T-cell (primary cell): ENCODE data around the gene GALNT14. TPM values are rescaled to one million over a fixed set of nuclear protein-coding genes. Genes with fewer than 3 reads are reported as not detected.
A peak's percentile ranks its signal among the peaks of the same experiment; 100 is the strongest.

ENCODE experiments used
- ATAC-seq, 4 experiments: fragments of 200-7000 bp in 3 of 4; fragments of 150-1000 bp in 1 of 4; cut with Tn5 transposase; replicated peaks in 1 of 4; 1 replicate in 3 of 4; 2 replicates in 1 of 4; pipeline ENCODE4 v1.10.0; 2021; ENCODE audit warnings: moderate library complexity in 3 of 4, mild to moderate bottlenecking in 2 of 4, moderate number of reproducible peaks in 1 of 4
- CTCF ChIA-PET, 2 donors: fragments of 300-600 bp; sonication (Branson Sonifier 250); formaldehyde crosslinking; loops; one replicate each; lab custom pipeline; 2022; ENCODE audit warnings: antibody characterized with exemption in 2 of 2; lab: Charles Lee
- POLR2A ChIA-PET, 2 donors: fragments of 300-600 bp; sonication (Branson Sonifier 250); formaldehyde crosslinking; loops; one replicate each; lab custom pipeline; 2022; ENCODE audit warnings: antibody characterized with exemption in 2 of 2; lab: Charles Lee
- DNase-seq, 35 experiments: peaks; one replicate each; pipeline versions ENCODE4 v3.0.0 to v3.0.0-alpha.2; 2013 to 2023
- H3K27ac ChIP-seq: one replicate; pipeline ENCODE4 v1.5.1; 2013; ENCODE audit warnings: low read length
- H3K27me3 ChIP-seq, 2 experiments: replicated peaks in 1 of 2; 1 replicate in 1 of 2; 2 replicates in 1 of 2; pipeline versions ENCODE4 v1.6.1 to v1.7.0; 2013; ENCODE audit warnings: low read length in 1 of 2, mixed read lengths in 1 of 2; ENCODE audit not compliant: control insufficient read depth in 2 of 2, insufficient read depth in 2 of 2; ENCODE audit errors: extremely low read depth in 1 of 2
- H3K36me3 ChIP-seq, 2 donors: 1 replicate in 1 of 2; 2 replicates in 1 of 2; pipeline versions ENCODE4 v1.6.1 to v1.7.0; 2013; ENCODE audit warnings: low read length in 1 of 2; ENCODE audit not compliant: control insufficient read depth in 2 of 2, insufficient read depth in 1 of 2; ENCODE audit errors: extremely low read depth in 1 of 2
- H3K4me1 ChIP-seq, 2 experiments: 1 replicate in 1 of 2; 2 replicates in 1 of 2; pipeline versions ENCODE4 v1.6.1 to v1.7.0; 2013; ENCODE audit warnings: low read length in 2 of 2, mixed read lengths in 1 of 2; ENCODE audit not compliant: insufficient read depth in 2 of 2, control insufficient read depth in 1 of 2; ENCODE audit errors: extremely low read depth in 1 of 2
- H3K4me3 ChIP-seq, 2 donors: 1 replicate in 1 of 2; 2 replicates in 1 of 2; pipeline versions ENCODE4 v1.5.1 to v1.7.0; 2013; ENCODE audit warnings: mild to moderate bottlenecking in 2 of 2, low read length in 1 of 2, moderate library complexity in 1 of 2; ENCODE audit not compliant: control insufficient read depth in 1 of 2; ENCODE audit errors: extremely low read depth in 1 of 2
- H3K9me3 ChIP-seq: 2 replicates; pipeline ENCODE4 v1.7.0; 2013
- H3K27ac Mint-ChIP-seq, 2 donors: one replicate each; pipeline ENCODE4 v1.8.0; 2020 to 2021; ENCODE audit warnings: mild to moderate bottlenecking in 2 of 2, mixed read lengths in 2 of 2
- H3K27me3 Mint-ChIP-seq, 2 donors: one replicate each; pipeline ENCODE4 v1.8.0; 2021 to 2022; ENCODE audit warnings: mixed read lengths in 2 of 2
- H3K36me3 Mint-ChIP-seq: one replicate; pipeline ENCODE4 v1.8.0; 2021; ENCODE audit warnings: mixed read lengths
- H3K4me1 Mint-ChIP-seq, 3 donors: one replicate each; pipeline ENCODE4 v1.8.0; 2020 to 2022; ENCODE audit warnings: mixed read lengths in 3 of 3, mild to moderate bottlenecking in 1 of 3
- H3K4me3 Mint-ChIP-seq, 3 donors: one replicate each; pipeline ENCODE4 v1.8.0; 2020 to 2022; ENCODE audit warnings: mild to moderate bottlenecking in 3 of 3, mixed read lengths in 3 of 3, moderate library complexity in 3 of 3
- H3K9me3 Mint-ChIP-seq, 3 donors: one replicate each; pipeline ENCODE4 v1.8.0; 2020 to 2022; ENCODE audit warnings: mixed read lengths in 3 of 3
- WGBS: methylation state at CpG from one replicate; pipeline ENCODE4 v1.1.5; 2013; ENCODE audit warnings: missing lambda C conversion rate; ENCODE audit not compliant: insufficient coverage; 5-methylcytosine and 5-hydroxymethylcytosine counted together
- total RNA-seq, 35 experiments: library from RNA in 6 of 35; stranded (reverse) in 6 of 35; fragments of 120-200 nt in 1 of 35; gene quantifications; one replicate each; pipeline versions ENCODE4 v1.2.1 to v1.2.4 and lab custom pipeline; 2013 to 2026

The GALNT14 gene
- total RNA-seq, 5 donors from 2014 or later (not counting 1 experiment from before 2014, with no cell fraction given): 0.29 to 0.38 TPM; not detected in 3

- H3K27me3 Mint-ChIP-seq: peaks cover 41 to 64% of the 10 kb centered on the region in 2 donors
- under 1% methylated on average over 71 of the region's 72 CpGs for WGBS
- peak overlapping the region; percentile 62 to 65 (median 62) for H3K4me3 Mint-ChIP-seq
- no peak for DNase-seq
- Histone ChIP-seq H3K4me1 (peaks cover 2 to 14% of the 10 kb centered on the region in 2 experiments), H3K36me3 (no peaks in the 10 kb centered on the region), H3K27ac (no peak overlapping the region), H3K27me3 (peaks cover 0 to 37% of the 10 kb centered on the region in 2 experiments), H3K4me3 (peak overlapping the region; percentile 34 to 78), H3K9me3 (no peaks in the 10 kb centered on the region)
- H3K27ac Mint-ChIP-seq: no peak overlapping the region
- ChIA-PET POLR2A (no interaction called here), CTCF (no interaction called here)
- ATAC-seq: no peak
- no peaks in the 10 kb centered on the region for H3K36me3 Mint-ChIP-seq
- H3K9me3 Mint-ChIP-seq: no peaks in the 10 kb centered on the region
- H3K4me1 Mint-ChIP-seq: peaks cover 10 to 11% (median 10%) of the 10 kb centered on the region in 3 donors
Observed at GRCh38 chr2:31137211-31138036, 816 bp downstream of the GALNT14 start.

GRCh38 chr2:31136732-31137131 lies 1.5 kb downstream of the GALNT14 start:
- Histone ChIP-seq H3K27ac (no peak overlapping the region), H3K4me3 (peak overlapping the region in 1 of 2 donors; percentile 78), H3K4me1 (peaks cover 2 to 14% of the 10 kb centered on the region in 2 experiments), H3K36me3 (no peaks in the 10 kb centered on the region), H3K27me3 (peaks cover 0 to 37% of the 10 kb centered on the region in 2 experiments), H3K9me3 (no peaks in the 10 kb centered on the region)
- Mint-ChIP-seq H3K4me3 (peak overlapping the region; percentile 62 to 65 (median 62)), H3K27me3 (peaks cover 42 to 65% of the 10 kb centered on the region in 2 donors), H3K9me3 (no peaks in the 10 kb centered on the region), H3K27ac (no peak overlapping the region), H3K36me3 (no peaks in the 10 kb centered on the region), H3K4me1 (peaks cover 10 to 11% (median 10%) of the 10 kb centered on the region in 3 donors)
- ChIA-PET POLR2A (no interaction called here), CTCF (no interaction called here)
- no peak for ATAC-seq
- WGBS: 35% methylated on average over 6 of the region's 10 CpGs
- DNase-seq: no peak

DNA sequence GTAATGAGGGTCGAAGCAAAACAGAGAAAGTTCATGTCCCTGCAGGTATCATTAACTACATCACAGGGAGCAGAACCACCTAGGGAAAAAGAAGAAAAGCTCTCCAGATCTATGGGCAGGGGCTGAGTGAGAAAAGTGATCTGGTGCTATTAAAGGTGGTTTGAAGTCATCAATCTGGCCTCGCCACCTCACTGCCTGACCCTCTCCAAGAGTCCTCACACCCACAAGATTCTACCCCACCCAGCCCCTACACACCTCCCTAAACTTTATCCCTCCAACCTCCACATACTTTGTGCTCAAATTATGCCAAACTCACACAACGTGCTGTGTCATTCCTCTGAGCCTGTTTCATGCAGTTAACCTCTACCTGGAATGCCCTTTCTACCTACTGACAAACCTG lies 2.2 kb downstream of the GALNT14 start:
- no peaks in the 10 kb centered on the region for H3K36me3 ChIP-seq
- ChIA-PET POLR2A (no interaction called here), CTCF (no interaction called here)
- Mint-ChIP-seq H3K27ac (no peak overlapping the region), H3K36me3 (no peaks in the 10 kb centered on the region), H3K27me3 (peaks cover 44 to 62% of the 10 kb centered on the region in 2 donors), H3K4me3 (peak overlapping the region in 1 of 3 donors; percentile 65), H3K4me1 (peaks cover 10 to 11% (median 10%) of the 10 kb centered on the region in 3 donors), H3K9me3 (no peaks in the 10 kb centered on the region)
- no peaks in the 10 kb centered on the region for H3K9me3 ChIP-seq
- H3K27ac ChIP-seq: no peak overlapping the region
- H3K4me1 ChIP-seq: peaks cover 2 to 14% of the 10 kb centered on the region in 2 experiments
- H3K27me3 ChIP-seq: peaks cover 0 to 37% of the 10 kb centered on the region in 2 experiments
- ATAC-seq (no peak), DNase-seq (no peak)
- no peak overlapping the region for H3K4me3 ChIP-seq
- 29% methylated on average over 1 of the region's 3 CpGs for WGBS

DNA sequence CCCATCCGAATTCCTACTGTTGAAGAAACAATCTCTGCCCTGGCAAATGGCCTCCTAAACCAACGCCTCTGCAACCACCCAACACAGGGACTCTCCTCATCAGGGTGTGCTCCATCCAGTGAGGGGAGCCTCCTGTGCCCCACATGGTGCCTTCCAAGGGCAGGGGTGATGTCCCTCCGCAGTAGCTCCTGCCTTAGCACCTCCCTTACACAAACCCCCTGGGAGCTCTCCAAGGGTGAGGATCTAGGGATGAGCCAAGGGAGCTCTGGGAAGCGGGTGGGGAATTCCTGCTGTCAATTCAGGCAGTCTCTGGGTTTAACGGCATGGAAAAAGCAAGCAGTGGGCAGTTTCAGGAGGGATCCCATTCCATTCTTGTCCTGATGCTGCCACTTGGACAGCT lies 3.8 kb downstream of the GALNT14 start:
- ATAC-seq: no peak
- no peaks in the 10 kb centered on the region for H3K9me3 ChIP-seq
- H3K27ac ChIP-seq: no peak overlapping the region
- H3K4me1 Mint-ChIP-seq: peaks cover 10 to 11% (median 10%) of the 10 kb centered on the region in 3 donors
- H3K36me3 ChIP-seq: no peaks in the 10 kb centered on the region
- H3K27me3 Mint-ChIP-seq: peaks cover 46 to 57% of the 10 kb centered on the region in 2 donors
- POLR2A ChIA-PET: no interaction called here
- H3K36me3 Mint-ChIP-seq: no peaks in the 10 kb centered on the region
- DNase-seq: no peak
- peaks cover 2 to 14% of the 10 kb centered on the region in 2 experiments for H3K4me1 ChIP-seq
- peaks cover 0 to 42% of the 10 kb centered on the region in 2 experiments for H3K27me3 ChIP-seq
- 83% methylated on average over 1 of the region's 5 CpGs for WGBS
- H3K9me3 Mint-ChIP-seq: no peaks in the 10 kb centered on the region
- no peak overlapping the region for H3K4me3 ChIP-seq
- no peak overlapping the region for H3K4me3 Mint-ChIP-seq
- H3K27ac Mint-ChIP-seq: no peak overlapping the region
- CTCF ChIA-PET: interaction anchor here in 1 of 2 donors (0.7 kb wide), 1 partner anchor 143 kb away, joined by 3 read pairs; no protein-coding TSS in a partner anchor

- WGBS: 90% methylated on average over 4 of the region's 5 CpGs
- Histone ChIP-seq H3K27ac (no peak overlapping the region), H3K4me1 (peaks cover 2 to 10% of the 10 kb centered on the region in 2 experiments), H3K4me3 (no peak overlapping the region), H3K36me3 (no peaks in the 10 kb centered on the region), H3K9me3 (no peaks in the 10 kb centered on the region), H3K27me3 (peaks cover 0 to 33% of the 10 kb centered on the region in 2 experiments)
- no peaks in the 10 kb centered on the region for H3K9me3 Mint-ChIP-seq
- no peak for ATAC-seq
- DNase-seq: no peak
- no peak overlapping the region for H3K27ac Mint-ChIP-seq
- no peak overlapping the region for H3K4me3 Mint-ChIP-seq
- H3K27me3 Mint-ChIP-seq: peaks cover 48% of the 10 kb centered on the region in 2 donors
- no peaks in the 10 kb centered on the region for H3K36me3 Mint-ChIP-seq
- H3K4me1 Mint-ChIP-seq: peaks cover 10% of the 10 kb centered on the region in 3 donors
- CTCF ChIA-PET: no interaction called here
- POLR2A ChIA-PET: no interaction called here
Observed at GRCh38 chr2:31132786-31133185, 5.5 kb downstream of the GALNT14 start.

DNA sequence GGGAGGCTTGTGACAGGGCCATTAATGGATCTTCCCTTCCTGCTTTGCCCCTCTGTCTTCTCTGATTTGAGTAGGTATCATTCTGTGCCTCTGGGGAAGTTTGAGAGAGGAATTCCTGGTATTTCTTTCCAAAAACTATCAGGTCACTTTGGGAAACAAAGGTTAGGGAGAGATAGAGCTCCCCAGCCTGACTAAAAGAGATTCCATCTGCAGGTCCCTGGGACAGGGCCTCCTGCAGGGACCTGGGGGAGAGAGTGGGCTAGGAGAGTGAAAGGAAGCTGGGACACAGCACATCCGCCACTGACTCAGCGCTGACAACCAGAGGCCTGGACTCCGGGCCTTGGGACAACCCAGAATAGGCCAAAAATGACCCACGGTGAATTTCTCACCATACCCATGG lies 6.4 kb downstream of the GALNT14 start:
- Histone ChIP-seq H3K4me3 (no peak overlapping the region), H3K4me1 (peaks cover 0 to 2% of the 10 kb centered on the region in 2 experiments), H3K27ac (no peak overlapping the region), H3K36me3 (no peaks in the 10 kb centered on the region), H3K27me3 (peaks cover 0 to 26% of the 10 kb centered on the region in 2 experiments), H3K9me3 (no peaks in the 10 kb centered on the region)
- no peak overlapping the region for H3K27ac Mint-ChIP-seq
- no peak overlapping the region for H3K4me3 Mint-ChIP-seq
- H3K9me3 Mint-ChIP-seq: no peaks in the 10 kb centered on the region
- DNase-seq (no peak), ATAC-seq (no peak)
- ChIA-PET CTCF (no interaction called here), POLR2A (no interaction called here)
- peaks cover 45 to 48% of the 10 kb centered on the region in 2 donors for H3K27me3 Mint-ChIP-seq
- H3K36me3 Mint-ChIP-seq: no peaks in the 10 kb centered on the region
- peaks cover 5 to 7% (median 6%) of the 10 kb centered on the region in 3 donors for H3K4me1 Mint-ChIP-seq
- WGBS: no CpG with 5 or more reads among the region's 4 CpGs
